ENCODE measurements around the gene CYP19A1.

The CYP19A1 gene

GRCh38 chr15:51338496-51338895 is at the start of gene CYP19A1:
Gene CYP19A1 (minus strand): TSS chr15:51338596. CDS start chr15:51242912, 95,684 bp downstream.
- no peak for DNase-seq

GRCh38 chr15:51387699-51388041 is 49.3 kb upstream of the CYP19A1 start:
- DNase-seq, result no peak

GRCh38 chr15:51386960-51387698 is 48.7 kb upstream of the CYP19A1 start:
- no peak for DNase-seq

- no peak for DNase-seq
Measured at GRCh38 chr15:51386486-51386885, 48.1 kb upstream of the CYP19A1 start.

GRCh38 chr15:51386029-51386428 is 47.6 kb upstream of the CYP19A1 start:
- no peak for DNase-seq

GRCh38 chr15:51382787-51383186 is 44.4 kb upstream of the CYP19A1 start:
- DNase-seq, result no peak

GRCh38 chr15:51380999-51381806 is 42.8 kb upstream of the CYP19A1 start:
- peak; percentile 50 for DNase-seq

GRCh38 chr15:51379390-51379789 is 41.0 kb upstream of the CYP19A1 start:
- DNase-seq, result no peak

GRCh38 chr15:51378406-51378805 is 40.0 kb upstream of the CYP19A1 start:
- no peak for DNase-seq

GRCh38 chr15:51377038-51377786 is 38.8 kb upstream of the CYP19A1 start:
- no peak for DNase-seq

- no peak for DNase-seq
Measured at GRCh38 chr15:51375966-51376640, 37.7 kb upstream of the CYP19A1 start.

GRCh38 chr15:51374131-51374530 is 35.7 kb upstream of the CYP19A1 start:
- DNase-seq, result no peak

- DNase-seq, result no peak
Measured at GRCh38 chr15:51371266-51371665, 32.9 kb upstream of the CYP19A1 start.

- DNase-seq, result no peak
Measured at GRCh38 chr15:51369451-51369761, 31.0 kb upstream of the CYP19A1 start.

GRCh38 chr15:51368751-51369450 is 30.5 kb upstream of the CYP19A1 start:
- no peak for DNase-seq

- DNase-seq, result no peak
Measured at GRCh38 chr15:51368307-51368706, 29.9 kb upstream of the CYP19A1 start.

- no peak for DNase-seq
Measured at GRCh38 chr15:51367322-51367976, 29.1 kb upstream of the CYP19A1 start.

GRCh38 chr15:51366920-51367319 is 28.5 kb upstream of the CYP19A1 start:
- DNase-seq, result no peak

GRCh38 chr15:51366071-51366470 is 27.7 kb upstream of the CYP19A1 start:
- DNase-seq, result no peak

GRCh38 chr15:51365417-51365816 is 27.0 kb upstream of the CYP19A1 start:
- no peak for DNase-seq

- DNase-seq, result no peak
Measured at GRCh38 chr15:51363383-51363782, 25.0 kb upstream of the CYP19A1 start.

GRCh38 chr15:51359981-51360380 is 21.6 kb upstream of the CYP19A1 start:
- no peak for DNase-seq
